RWPE2 (cell line): ENCODE measurements around the gene CUBN.
A peak's percentile ranks its signal among the peaks of the same experiment; 100 is the strongest.

Experiments
- ATAC-seq: fragments of 200-7000 bp; cut with Tn5 transposase; 3 replicates; pipeline ENCODE4 v1.9.1; 2021; ENCODE audit warnings: low read depth
- DNase-seq: peaks from one replicate; pipeline ENCODE4 v3.0.0-alpha.2; 2020; ENCODE audit warnings: low spot score
- H3K27ac ChIP-seq: fragments of 450-650 bp; 2 replicates; pipeline ENCODE4 v1.5.1; 2017; ENCODE audit warnings: mild to moderate bottlenecking; ENCODE audit not compliant: poor library complexity, severe bottlenecking
- H3K27me3 ChIP-seq: fragments of 250-450 bp; sonication (Bioruptor Pico); 2 replicates; pipeline ENCODE4 v1.5.1; 2021; ENCODE audit warnings: mild to moderate bottlenecking, moderate library complexity; ENCODE audit not compliant: insufficient read depth, poor library complexity, severe bottlenecking
- H3K36me3 ChIP-seq: fragments of 250-450 bp; sonication (Bioruptor Pico); 2 replicates; pipeline ENCODE4 v1.5.1; 2020; ENCODE audit warnings: low read depth, mild to moderate bottlenecking, moderate library complexity
- H3K4me1 ChIP-seq: fragments of 250-450 bp; sonication (Bioruptor Pico); 2 replicates; pipeline ENCODE4 v1.5.1; 2021; ENCODE audit warnings: mild to moderate bottlenecking, moderate library complexity; ENCODE audit not compliant: insufficient read depth, poor library complexity, severe bottlenecking
- H3K4me3 ChIP-seq: fragments of 250-450 bp; sonication (Bioruptor Pico); 2 replicates; pipeline ENCODE4 v1.5.1; 2021; ENCODE audit warnings: mild to moderate bottlenecking, moderate library complexity; ENCODE audit not compliant: severe bottlenecking
- H3K9me3 ChIP-seq: fragments of 250-450 bp; sonication (Bioruptor Pico); 2 replicates; pipeline ENCODE4 v1.5.1; 2021; ENCODE audit warnings: mild to moderate bottlenecking, moderate library complexity; ENCODE audit not compliant: severe bottlenecking
- CTCF ChIP-seq: fragments of 450-650 bp; IDR thresholded peaks from one replicate; pipeline ENCODE4 v1.5.1; 2017; ENCODE audit warnings: mild to moderate bottlenecking, moderate library complexity; ENCODE audit not compliant: poor library complexity, severe bottlenecking

The CUBN gene

GRCh38 chr10:17053061-17053460 is 76.5 kb downstream of the CUBN start:
- DNase-seq, result no peak
- TF ChIP-seq CTCF, result no peak
- Histone ChIP-seq H3K36me3 (no peaks in the 10 kb centered on the region), H3K4me1 (peaks cover 4% of the 10 kb centered on the region), H3K4me3 (no peak overlapping the region), H3K27me3 (no peaks in the 10 kb centered on the region), H3K27ac (no peak overlapping the region), H3K9me3 (peaks cover 4% of the 10 kb centered on the region)
- ATAC-seq, result no peak

GRCh38 chr10:17051851-17052250 is 77.8 kb downstream of the CUBN start:
- ATAC-seq (no peak), DNase-seq (no peak)
- H3K27ac ChIP-seq, result no peak overlapping the region
- no peaks in the 10 kb centered on the region for H3K27me3 ChIP-seq
- TF ChIP-seq CTCF, result no peak
- no peaks in the 10 kb centered on the region for H3K36me3 ChIP-seq
- no peak overlapping the region for H3K4me3 ChIP-seq
- peaks cover 4% of the 10 kb centered on the region for H3K4me1 ChIP-seq
- H3K9me3 ChIP-seq, result peaks cover 4% of the 10 kb centered on the region

GRCh38 chr10:17049195-17049594 is 80.4 kb downstream of the CUBN start:
- DNase-seq (no peak), ATAC-seq (0 out of 3 replicates have a peak, but pooled peaks have one; percentile 29)
- TF ChIP-seq CTCF, result no peak
- Histone ChIP-seq H3K36me3 (no peaks in the 10 kb centered on the region), H3K4me3 (no peak overlapping the region), H3K4me1 (peaks cover 4% of the 10 kb centered on the region), H3K27me3 (no peaks in the 10 kb centered on the region), H3K27ac (no peak overlapping the region), H3K9me3 (peaks cover 4% of the 10 kb centered on the region)

- H3K9me3 ChIP-seq, result peaks cover 4% of the 10 kb centered on the region
- DNase-seq, result no peak
- H3K4me1 ChIP-seq, result peaks cover 4% of the 10 kb centered on the region
- no peak for ATAC-seq
- no peak overlapping the region for H3K27ac ChIP-seq
- no peaks in the 10 kb centered on the region for H3K27me3 ChIP-seq
- TF ChIP-seq CTCF, result no peak
- H3K36me3 ChIP-seq, result no peaks in the 10 kb centered on the region
- no peak overlapping the region for H3K4me3 ChIP-seq
These were observed 81.7 kb downstream of the CUBN start for GRCh38 chr10:17047908-17048307.

- Histone ChIP-seq H3K36me3 (no peaks in the 10 kb centered on the region), H3K9me3 (peaks cover 4% of the 10 kb centered on the region), H3K27me3 (no peaks in the 10 kb centered on the region), H3K27ac (no peak overlapping the region), H3K4me1 (peaks cover 4% of the 10 kb centered on the region), H3K4me3 (no peak overlapping the region)
- no peak for DNase-seq
- TF ChIP-seq CTCF, result no peak
- ATAC-seq, result no peak
These were observed 82.6 kb downstream of the CUBN start for GRCh38 chr10:17046989-17047388.
